ENCODE measurements around the gene EZR. TPM values are rescaled to one million over a fixed set of nuclear protein-coding genes. Genes with fewer than 3 reads are reported as not detected.

Gene EZR
- total RNA-seq, 1 experiment from 2014 or later, result 375 TPM

DNA sequence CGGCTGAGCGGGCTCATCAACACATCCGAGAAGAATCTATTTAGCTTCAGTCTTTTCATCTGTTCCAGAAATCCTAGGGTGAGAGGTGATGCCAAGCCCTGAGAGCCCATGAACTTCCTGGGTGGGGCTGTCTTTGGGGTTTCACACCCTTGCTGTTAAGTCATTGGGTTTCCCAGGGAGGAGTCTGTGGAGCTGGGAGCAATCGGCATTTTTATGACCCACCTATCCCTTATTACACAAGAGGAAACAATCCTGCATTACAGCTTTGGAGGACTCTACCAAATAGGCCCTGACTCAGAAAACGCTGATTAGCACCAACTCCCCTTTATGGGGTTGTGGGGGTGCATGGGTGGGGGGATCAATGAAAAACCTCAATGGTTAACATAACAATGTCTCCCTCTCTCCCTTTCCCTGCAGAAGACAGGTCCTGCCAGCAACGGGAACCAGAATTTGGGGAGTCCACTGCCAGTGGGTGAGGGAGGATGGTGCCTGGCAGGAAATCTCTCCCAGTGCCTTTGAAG is 46.3 kb downstream of the EZR start:
- Histone ChIP-seq H2BK120ac (ENCODE audit: low read depth, low read length, poor library complexity, severe bottlenecking) (no peak overlapping the region), H3K27me3 (ENCODE audit: insufficient read depth, low read length) (no peaks in the 10 kb centered on the region), H3K79me2 (ENCODE audit: insufficient read depth, low read length) (no peaks in the 10 kb centered on the region), H4K20me1 (ENCODE audit: control insufficient read depth, insufficient read depth, insufficient read length) (no peaks in the 10 kb centered on the region), H2BK15ac (ENCODE audit: low read depth, low read length) (no peak overlapping the region), H3K18ac (ENCODE audit: insufficient read length, low read depth, low read length) (no peak overlapping the region), H3K56ac (ENCODE audit: insufficient read length, low read depth, low read length) (no peak overlapping the region), H3K23me2 (ENCODE audit: insufficient read length, low read depth, low read length, poor library complexity, severe bottlenecking) (no peaks in the 10 kb centered on the region), H2BK5ac (ENCODE audit: insufficient read length, low read length) (no peak overlapping the region), H4K8ac (replicated peaks; ENCODE audit: insufficient read length, low read depth, low read length) (no peak overlapping the region), H3K4me2 (ENCODE audit: insufficient read depth, insufficient read length, low read length) (no peak overlapping the region), H2AK5ac (ENCODE audit: insufficient read length, low read length) (no peak overlapping the region), H2AFZ (ENCODE audit: low read length) (no peak overlapping the region), H3K23ac (ENCODE audit: insufficient read length, low read depth, low read length) (no peak overlapping the region), H3K79me1 (ENCODE audit: insufficient read depth, low read depth, low read length, poor library complexity, severe bottlenecking) (peaks cover 3% of the 10 kb centered on the region), H4K5ac (ENCODE audit: insufficient read length, low read depth, low read length) (no peak overlapping the region), H3K9ac (ENCODE audit: extremely low read depth, insufficient read length, low read length) (no peak overlapping the region), H2BK20ac (ENCODE audit: low read depth, low read length, poor library complexity, severe bottlenecking) (no peak overlapping the region), H3K4ac (ENCODE audit: low read depth, low read length) (no peak overlapping the region), H3K14ac (ENCODE audit: insufficient read depth, low read length) (no peak overlapping the region), H3K4me1 (ENCODE audit: insufficient read depth, low read length) (no peaks in the 10 kb centered on the region), H3K9me3 (ENCODE audit: control insufficient read depth, low read depth, low read length) (no peaks in the 10 kb centered on the region), H3T11ph (ENCODE audit: low read length) (no peak overlapping the region), H2BK12ac (ENCODE audit: insufficient read length, low read depth, low read length) (no peak overlapping the region), H3K27ac (ENCODE audit: insufficient read length, low read depth, low read length) (no peak overlapping the region), H4K91ac (ENCODE audit: insufficient read length, low read depth, low read length) (no peak overlapping the region)
- Mint-ChIP-seq H3K9me3 (no peaks in the 10 kb centered on the region), H3K36me3 (ENCODE audit: insufficient read depth in 1 of 3, low read depth in 3 of 3) (peaks cover 67 to 100% (median 92%) of the 10 kb centered on the region in 3 experiments), H3K4me1 (peaks cover 16 to 21% of the 10 kb centered on the region in 2 experiments), H3K4me3 (no peak overlapping the region), H3K27me3 (ENCODE audit: low read depth) (no peaks in the 10 kb centered on the region; the same call in none of the 2 replicates), H3K27ac (peak overlapping the region; percentile 59 to 91 (median 90); a peak in 5 of 7 replicates)
- WGBS (ENCODE audit: extremely low coverage, insufficient read length, low lambda C conversion rate), result no CpG with 5 or more reads among the region's 6 CpGs
- no peak for TF ChIP-seq CTCF (conservative IDR thresholded peaks at IDR 0.05)
- DNase-seq, result no peak
